Progenitor cell of endocrine pancreas (in vitro differentiated cells): ENCODE measurements around the gene FAR2. TPM values are rescaled to one million over a fixed set of nuclear protein-coding genes. Genes with fewer than 3 reads are reported as not detected.
"Not testable (repeated sequence)": the region's sequence is repeated elsewhere in the genome, so short reads cannot be mapped to it uniquely, and the experiment has no call there.

ENCODE experiments used
- DNase-seq: peaks from one replicate; pipeline ENCODE4 v3.0.0; 2021; ENCODE audit warnings: low spot score; ENCODE audit not compliant: unreplicated experiment
- H3K27ac Mint-ChIP-seq: 2 replicates; pipeline ENCODE4 v1.8.0; 2021; ENCODE audit warnings: mild to moderate bottlenecking, moderate library complexity, mixed read lengths
- H3K27me3 Mint-ChIP-seq: 2 replicates; pipeline ENCODE4 v1.8.0; 2021; ENCODE audit warnings: mixed read lengths
- H3K36me3 Mint-ChIP-seq: 2 replicates; pipeline ENCODE4 v1.8.0; 2022; ENCODE audit warnings: mixed read lengths; ENCODE audit not compliant: insufficient read depth
- H3K4me1 Mint-ChIP-seq: 2 replicates; pipeline ENCODE4 v1.8.0; 2021; ENCODE audit warnings: low read depth, mixed read lengths
- H3K4me3 Mint-ChIP-seq: 2 replicates; pipeline ENCODE4 v1.8.0; 2021; ENCODE audit warnings: low read depth, mild to moderate bottlenecking, moderate library complexity, mixed read lengths
- H3K9me3 Mint-ChIP-seq: 2 replicates; pipeline ENCODE4 v1.8.0; 2021; ENCODE audit warnings: low read depth, mixed read lengths
- total RNA-seq: library from RNA; stranded (reverse); gene quantifications from 2 replicates; pipeline ENCODE4 v1.2.1, GENCODE V29; 2021
- TF ChIP-seq, protein P1 (sequence below): fragments of 200-600 bp; sonication (generic); IDR thresholded peaks from one replicate; pipeline ENCODE4 v1.5.0; 2021; ENCODE audit warnings: antibody characterized with exemption, mild to moderate bottlenecking; ENCODE audit not compliant: unreplicated experiment

The FAR2 gene
- total RNA-seq, 1 donor from 2014 or later, result 4.8 TPM

DNA sequence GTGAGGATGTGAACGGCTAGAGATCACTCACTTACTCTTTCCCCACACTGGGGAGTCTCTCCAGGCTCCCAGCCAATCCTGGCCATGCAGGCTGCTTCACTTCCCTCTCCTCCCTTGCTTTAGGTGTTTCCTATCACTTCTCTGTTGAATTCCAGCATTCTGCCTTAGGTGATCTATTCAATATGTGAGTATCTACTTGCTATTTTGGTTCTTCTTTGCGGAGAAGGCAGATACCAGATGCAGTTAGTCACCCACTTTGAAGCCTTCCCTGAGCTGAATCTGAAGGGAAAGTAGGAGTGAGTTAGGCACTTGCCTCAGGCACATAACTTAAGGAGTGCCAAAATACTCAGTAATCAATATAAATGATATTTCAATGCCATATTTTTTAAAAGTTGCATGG lies 36.0 kb upstream of the FAR2 start:
- no peaks in the 10 kb centered on the region for H3K27me3 Mint-ChIP-seq
- peaks cover 16% of the 10 kb centered on the region for H3K4me1 Mint-ChIP-seq
- no peak for DNase-seq
- H3K27ac Mint-ChIP-seq, result no peak overlapping the region
- no peak overlapping the region for H3K4me3 Mint-ChIP-seq
- TF ChIP-seq, protein P1, sequence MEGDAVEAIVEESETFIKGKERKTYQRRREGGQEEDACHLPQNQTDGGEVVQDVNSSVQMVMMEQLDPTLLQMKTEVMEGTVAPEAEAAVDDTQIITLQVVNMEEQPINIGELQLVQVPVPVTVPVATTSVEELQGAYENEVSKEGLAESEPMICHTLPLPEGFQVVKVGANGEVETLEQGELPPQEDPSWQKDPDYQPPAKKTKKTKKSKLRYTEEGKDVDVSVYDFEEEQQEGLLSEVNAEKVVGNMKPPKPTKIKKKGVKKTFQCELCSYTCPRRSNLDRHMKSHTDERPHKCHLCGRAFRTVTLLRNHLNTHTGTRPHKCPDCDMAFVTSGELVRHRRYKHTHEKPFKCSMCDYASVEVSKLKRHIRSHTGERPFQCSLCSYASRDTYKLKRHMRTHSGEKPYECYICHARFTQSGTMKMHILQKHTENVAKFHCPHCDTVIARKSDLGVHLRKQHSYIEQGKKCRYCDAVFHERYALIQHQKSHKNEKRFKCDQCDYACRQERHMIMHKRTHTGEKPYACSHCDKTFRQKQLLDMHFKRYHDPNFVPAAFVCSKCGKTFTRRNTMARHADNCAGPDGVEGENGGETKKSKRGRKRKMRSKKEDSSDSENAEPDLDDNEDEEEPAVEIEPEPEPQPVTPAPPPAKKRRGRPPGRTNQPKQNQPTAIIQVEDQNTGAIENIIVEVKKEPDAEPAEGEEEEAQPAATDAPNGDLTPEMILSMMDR, result no peak
- H3K36me3 Mint-ChIP-seq, result no peaks in the 10 kb centered on the region
- H3K9me3 Mint-ChIP-seq, result peaks cover 40% of the 10 kb centered on the region

DNA sequence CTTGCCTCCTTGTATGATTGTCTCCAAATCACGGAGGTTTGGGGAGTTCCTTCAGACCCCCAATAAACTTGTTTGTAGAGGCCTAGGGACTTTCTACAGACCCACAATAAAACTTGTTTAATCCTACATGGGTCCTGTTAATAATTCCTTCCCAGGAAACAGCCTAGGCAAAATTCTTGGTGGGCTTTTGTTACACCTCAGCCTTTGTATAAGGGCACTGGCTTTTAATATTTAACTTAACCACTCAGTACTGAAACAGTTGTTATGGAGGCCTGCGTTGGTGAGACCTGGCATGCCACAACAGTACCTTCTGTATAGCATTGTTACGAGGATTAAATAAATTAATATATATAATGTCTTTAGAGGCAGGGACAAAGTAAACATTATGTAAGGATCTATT lies 32.7 kb upstream of the FAR2 start:
- H3K9me3 Mint-ChIP-seq, result peaks cover 22% of the 10 kb centered on the region
- H3K4me1 Mint-ChIP-seq, result peaks cover 19% of the 10 kb centered on the region
- no peak for DNase-seq
- TF ChIP-seq, protein P1, result no peak
- no peaks in the 10 kb centered on the region for H3K36me3 Mint-ChIP-seq
- no peaks in the 10 kb centered on the region for H3K27me3 Mint-ChIP-seq
- no peak overlapping the region for H3K27ac Mint-ChIP-seq
- H3K4me3 Mint-ChIP-seq, result no peak overlapping the region

DNA sequence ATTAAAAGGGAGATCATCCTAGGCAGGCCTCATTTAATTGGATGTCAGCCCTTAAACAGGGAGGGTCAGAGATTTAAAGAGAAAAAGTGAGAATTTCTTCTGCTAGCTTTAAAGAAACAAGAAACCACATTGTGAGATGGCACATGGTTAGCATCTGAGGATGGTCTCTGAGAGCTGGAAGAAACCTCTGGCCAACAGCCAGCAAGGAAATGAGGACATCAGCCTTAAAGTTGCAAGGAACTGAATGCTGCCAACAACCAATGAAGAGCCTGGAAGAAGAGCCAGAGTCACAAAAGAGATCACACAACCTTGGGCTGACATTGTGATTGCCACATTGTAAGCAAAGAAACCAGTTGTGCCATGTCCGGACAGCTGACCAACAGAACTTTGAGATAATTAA lies 17.5 kb upstream of the FAR2 start:
- TF ChIP-seq, protein P1, result no peak
- Mint-ChIP-seq H3K4me3 (no peak overlapping the region), H3K27me3 (no peaks in the 10 kb centered on the region), H3K9me3 (peaks cover 4% of the 10 kb centered on the region), H3K36me3 (no peaks in the 10 kb centered on the region), H3K4me1 (no peaks in the 10 kb centered on the region), H3K27ac (no peak overlapping the region)
- no peak for DNase-seq

DNA sequence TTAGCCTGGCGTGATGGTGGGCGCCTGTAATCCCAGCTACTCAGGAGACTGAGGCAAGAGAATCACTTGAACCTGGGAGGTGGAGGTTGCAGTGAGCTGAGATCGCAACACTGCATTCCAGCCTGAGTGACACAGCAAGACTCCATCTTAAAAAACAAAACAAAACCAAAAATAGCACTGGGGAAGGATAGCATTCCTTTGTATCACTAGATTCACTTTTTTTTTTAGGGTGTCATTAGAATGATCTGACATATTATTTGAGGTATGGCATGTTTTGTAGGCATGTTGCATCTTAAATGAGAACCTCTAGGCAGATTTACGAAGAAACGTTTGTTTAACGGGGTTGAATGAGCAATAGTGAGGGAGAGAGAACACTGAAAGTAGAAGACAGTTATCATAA lies 16.8 kb upstream of the FAR2 start:
- Mint-ChIP-seq H3K27me3 (no peaks in the 10 kb centered on the region), H3K27ac (no peak overlapping the region), H3K9me3 (no peaks in the 10 kb centered on the region), H3K4me1 (no peaks in the 10 kb centered on the region), H3K36me3 (no peaks in the 10 kb centered on the region), H3K4me3 (no peak overlapping the region)
- TF ChIP-seq, protein P1, result no peak
- DNase-seq, result no peak

DNA sequence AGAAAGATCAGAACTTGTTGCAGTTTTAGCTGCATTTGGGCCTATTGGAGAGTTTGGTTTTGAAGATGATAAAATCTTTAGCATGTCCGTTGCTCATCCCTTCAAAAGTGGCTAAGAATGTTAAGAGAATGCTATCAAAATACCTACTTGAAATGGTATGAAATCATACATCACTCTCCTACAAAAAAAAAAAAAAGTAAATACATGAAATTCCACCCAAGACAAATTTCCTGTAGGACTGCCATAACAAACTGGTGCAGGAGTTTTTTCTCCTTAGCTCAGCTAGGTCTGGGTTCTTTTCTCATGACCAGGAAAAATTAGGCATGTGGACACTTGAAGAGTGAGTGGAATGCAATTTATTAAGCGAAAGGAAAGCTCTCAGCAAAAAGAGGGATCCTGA lies 15.9 kb upstream of the FAR2 start:
- Mint-ChIP-seq H3K36me3 (no peaks in the 10 kb centered on the region), H3K4me1 (no peaks in the 10 kb centered on the region), H3K4me3 (no peak overlapping the region), H3K27ac (no peak overlapping the region), H3K9me3 (no peaks in the 10 kb centered on the region), H3K27me3 (no peaks in the 10 kb centered on the region)
- TF ChIP-seq, protein P1, result no peak
- DNase-seq, result no peak

DNA sequence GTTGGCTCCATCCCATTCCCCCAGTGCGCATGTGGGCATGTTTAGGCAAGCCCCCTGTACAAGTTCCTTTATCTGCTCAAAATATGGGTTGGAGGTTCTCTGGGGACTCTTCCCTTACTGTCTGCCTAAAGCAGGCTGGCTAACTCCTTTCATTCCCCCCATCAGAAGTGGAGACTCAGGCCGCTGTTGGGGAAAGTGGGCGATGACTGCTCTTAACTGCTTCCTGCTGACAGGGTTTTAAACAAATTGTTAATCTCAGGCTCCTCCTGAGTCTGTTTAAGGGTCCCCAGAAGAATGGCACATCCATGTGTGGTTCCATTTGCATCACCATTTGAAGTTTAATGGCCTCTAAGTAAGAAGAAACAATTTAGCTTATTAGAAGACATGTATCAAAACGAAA lies 15.4 kb upstream of the FAR2 start:
- no peaks in the 10 kb centered on the region for H3K9me3 Mint-ChIP-seq
- H3K27ac Mint-ChIP-seq, result no peak overlapping the region
- TF ChIP-seq, protein P1, result no peak
- H3K36me3 Mint-ChIP-seq, result no peaks in the 10 kb centered on the region
- H3K27me3 Mint-ChIP-seq, result peaks cover under 1% of the 10 kb centered on the region
- no peaks in the 10 kb centered on the region for H3K4me1 Mint-ChIP-seq
- no peak overlapping the region for H3K4me3 Mint-ChIP-seq
- no peak for DNase-seq

DNA sequence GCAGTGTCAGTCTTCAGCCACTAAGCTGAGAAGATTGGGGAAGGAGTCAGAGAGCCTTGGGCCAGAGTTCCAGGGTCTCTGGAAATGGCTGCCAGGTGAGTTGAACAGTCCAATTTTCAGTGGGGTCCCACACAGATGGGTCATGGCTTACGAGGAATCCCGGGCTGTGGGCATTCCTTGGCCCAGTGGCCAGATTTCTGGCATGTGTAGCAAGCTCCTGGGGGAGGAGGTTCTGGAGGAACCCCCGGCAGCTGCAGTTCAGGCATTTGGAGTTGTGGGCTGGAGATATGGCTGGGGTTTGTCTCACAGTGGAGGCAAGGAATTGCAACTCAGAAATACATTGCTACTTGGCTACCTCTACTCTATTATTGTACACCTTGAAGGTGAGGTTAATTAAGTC lies 10.8 kb upstream of the FAR2 start:
- not testable (repeated sequence) for H3K27me3 Mint-ChIP-seq, H3K27ac Mint-ChIP-seq, H3K4me3 Mint-ChIP-seq, H3K4me1 Mint-ChIP-seq, DNase-seq, H3K36me3 Mint-ChIP-seq
- peaks cover 13% of the 10 kb centered on the region for H3K9me3 Mint-ChIP-seq

DNA sequence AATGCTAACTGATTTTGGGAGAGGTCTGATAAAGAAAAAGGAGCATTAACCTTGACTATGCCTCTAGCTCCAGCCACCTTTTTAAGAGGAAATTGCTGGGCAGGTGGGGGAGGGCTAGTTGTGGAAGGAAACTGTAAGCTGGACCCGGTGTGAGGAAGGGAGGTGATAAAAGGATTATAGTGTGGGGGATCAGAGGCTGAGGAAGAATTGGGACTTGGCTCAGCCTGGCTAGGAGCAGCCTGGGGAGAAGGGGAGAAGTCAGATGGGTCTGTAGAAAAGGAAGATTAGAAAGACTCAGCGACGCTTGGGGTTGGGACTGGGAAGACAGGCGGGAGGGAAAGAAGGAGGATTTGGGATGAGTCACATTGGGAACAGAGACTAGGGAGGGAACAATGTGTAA lies 10.2 kb upstream of the FAR2 start:
- H3K36me3 Mint-ChIP-seq, H3K27ac Mint-ChIP-seq, H3K27me3 Mint-ChIP-seq, DNase-seq, H3K4me3 Mint-ChIP-seq, H3K4me1 Mint-ChIP-seq: not testable (repeated sequence)
- peaks cover 13% of the 10 kb centered on the region for H3K9me3 Mint-ChIP-seq
